Esophagus squamous epithelium (tissue), 4 donors: ENCODE measurements around the gene DLG3.

ENCODE experiments used
- CTCF ChIP-seq, 6 experiments: fragments of 450-650 bp in 4 of 6; fragments of 200-600 bp in 2 of 6; sonication (generic) in 2 of 6; IDR thresholded peaks; one replicate each; pipeline ENCODE4 v1.5.1; 2016 to 2019; ENCODE audit warnings: antibody characterized with exemption in 6 of 6, mild to moderate bottlenecking in 4 of 6, moderate library complexity in 4 of 6
- POLR2A ChIP-seq, 4 donors: fragments of 450-650 bp; IDR thresholded peaks; one replicate each; pipeline ENCODE4 v1.6.1; 2017; ENCODE audit warnings: antibody characterized with exemption in 4 of 4, mild to moderate bottlenecking in 4 of 4, moderate library complexity in 3 of 4

- no peak for TF ChIP-seq CTCF (IDR thresholded peaks at IDR 0.05)
- TF ChIP-seq POLR2A (IDR thresholded peaks at IDR 0.05): no peak
These were observed 33.7 kb upstream of the DLG3 start for GRCh38 chrX:70410921-70411320.
